Breast epithelium (tissue), 4 donors: Measurements from ENCODE around the gene ADAMTS4. TPM values are rescaled to one million over a fixed set of nuclear protein-coding genes. Genes with fewer than 3 reads are reported as not detected.

Experiments
- DNase-seq, 2 donors: peaks; one replicate each; pipeline ENCODE4 v3.0.0-alpha.2; 2019; ENCODE audit warnings: low spot score in 2 of 2
- H3K27ac ChIP-seq, 2 donors: fragments of 200-600 bp; sonication (generic) in 1 of 2; one replicate each; pipeline ENCODE4 v1.5.1; 2016 to 2019; ENCODE audit warnings: mild to moderate bottlenecking in 1 of 2
- H3K27me3 ChIP-seq, 2 donors: fragments of 200-600 bp; sonication (generic) in 1 of 2; one replicate each; pipeline versions ENCODE4 v1.5.1 to v1.6.0; 2017 to 2019; ENCODE audit warnings: control low read depth in 1 of 2, mild to moderate bottlenecking in 1 of 2
- H3K36me3 ChIP-seq: fragments of 200-600 bp; one replicate; pipeline ENCODE4 v1.5.1; 2019
- H3K4me1 ChIP-seq, 2 donors: fragments of 200-600 bp; sonication (generic); one replicate each; pipeline ENCODE4 v1.5.1; 2016 to 2019; ENCODE audit warnings: control low read depth in 1 of 2
- H3K4me3 ChIP-seq, 3 donors: fragments of 200-600 bp; sonication (generic); 1 replicate in 2 of 3; 2 replicates in 1 of 3; pipeline ENCODE4 v1.5.1; 2016 to 2019; ENCODE audit warnings: mild to moderate bottlenecking in 3 of 3, moderate library complexity in 2 of 3
- H3K9me3 ChIP-seq, 2 donors: fragments of 200-600 bp; sonication (generic) in 1 of 2; one replicate each; pipeline ENCODE4 v1.5.1; 2016 to 2019; ENCODE audit warnings: control low read depth in 1 of 2
- CTCF ChIP-seq, 3 donors: fragments of 450-650 bp; IDR thresholded peaks; one replicate each; pipeline ENCODE4 v1.5.1; 2016 to 2017; ENCODE audit warnings: antibody characterized with exemption in 3 of 3, mild to moderate bottlenecking in 3 of 3, moderate library complexity in 3 of 3
- POLR2A ChIP-seq: fragments of 450-650 bp; IDR thresholded peaks from one replicate; pipeline ENCODE4 v1.6.1; 2016; ENCODE audit warnings: antibody characterized with exemption, mild to moderate bottlenecking, moderate library complexity
- POLR2AphosphoS5 ChIP-seq, 3 donors: sonication (generic); formaldehyde crosslinking; IDR thresholded peaks; one replicate each; pipeline ENCODE4 v1.6.1; 2017; ENCODE audit warnings: antibody characterized with exemption in 3 of 3
- intact Hi-C: fragments of 100-400 bp; cut with DNase I; formaldehyde crosslinking; loops from one replicate; pipeline ENCODE4 v1.15.1; 2023; ENCODE audit warnings: low total_unique reads
- total RNA-seq, 3 donors: library from RNA; depleted of rRNA; stranded (reverse); fragments of >200 nt; gene quantifications; one replicate each; pipeline ENCODE4 v1.1.0, GENCODE V29; 2016

The ADAMTS4 gene
- total RNA-seq, 3 donors from 2014 or later, result 4.8 to 85.5 (median 24.6) TPM

DNA sequence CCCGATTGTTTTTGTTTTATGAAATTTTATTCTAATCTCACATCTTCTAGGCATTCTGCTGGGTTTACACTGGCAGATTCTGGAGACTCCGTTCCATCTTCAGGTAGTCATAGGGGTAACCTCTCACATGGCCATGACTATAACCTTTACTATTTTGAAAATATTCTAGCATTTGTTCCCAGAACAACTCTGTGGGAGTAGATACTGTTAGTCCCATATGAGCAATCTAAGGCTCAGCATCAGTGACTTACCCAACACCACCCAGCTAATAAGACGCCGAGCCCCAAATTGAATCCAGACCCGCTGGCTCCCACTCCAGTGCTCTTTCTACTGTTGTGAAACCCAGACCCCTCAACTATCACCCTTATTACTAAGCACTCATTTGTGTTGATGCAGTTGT is 9.8 kb downstream of the ADAMTS4 start:
- TF ChIP-seq POLR2A (no peak), POLR2AphosphoS5 (IDR thresholded peaks at IDR 0.05) (peak in 1 of 3 donors; percentile 64), CTCF (IDR thresholded peaks at IDR 0.05) (no peak)
- Histone ChIP-seq H3K4me1 (peaks cover 0 to 2% of the 10 kb centered on the region in 2 donors), H3K9me3 (no peaks in the 10 kb centered on the region), H3K27me3 (no peaks in the 10 kb centered on the region), H3K4me3 (no peak overlapping the region), H3K36me3 (no peaks in the 10 kb centered on the region), H3K27ac (peak overlapping the region; percentile 46 to 73)
- DNase-seq, result no peak
- intact Hi-C loops, result no loop called here

DNA sequence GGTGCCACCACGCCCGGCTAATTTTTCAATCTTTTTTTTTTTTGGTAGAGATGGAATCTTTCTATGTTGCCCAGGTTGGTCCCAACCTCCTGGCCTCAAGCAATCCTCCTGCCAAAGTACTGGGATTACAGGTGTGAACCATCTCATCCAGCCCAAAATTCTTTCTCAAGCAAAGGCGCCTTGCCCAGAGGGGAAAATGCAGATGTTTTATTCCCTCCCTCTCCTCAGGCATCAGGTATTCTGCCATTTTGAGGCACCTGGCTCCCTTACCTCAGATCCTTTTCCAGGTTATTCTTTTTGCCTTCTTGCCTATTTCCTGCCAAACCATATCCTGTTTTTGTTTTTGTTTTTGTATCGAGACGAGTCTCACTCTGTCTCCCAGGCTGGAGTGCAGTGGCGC is 10.5 kb downstream of the ADAMTS4 start:
- DNase-seq, result no peak
- TF ChIP-seq POLR2A (no peak), POLR2AphosphoS5 (IDR thresholded peaks at IDR 0.05) (no peak), CTCF (IDR thresholded peaks at IDR 0.05) (no peak)
- Histone ChIP-seq H3K4me1 (peaks cover 0 to under 1% of the 10 kb centered on the region in 2 donors), H3K27me3 (no peaks in the 10 kb centered on the region), H3K4me3 (no peak overlapping the region), H3K27ac (peak overlapping the region; percentile 13 to 54), H3K36me3 (no peaks in the 10 kb centered on the region), H3K9me3 (no peaks in the 10 kb centered on the region)
- intact Hi-C loops, result no loop called here

- Histone ChIP-seq H3K36me3 (no peaks in the 10 kb centered on the region), H3K4me1 (no peaks in the 10 kb centered on the region), H3K9me3 (no peaks in the 10 kb centered on the region), H3K27me3 (no peaks in the 10 kb centered on the region), H3K4me3 (no peak overlapping the region), H3K27ac (peak overlapping the region; percentile 64 to 78)
- intact Hi-C loops, result no loop called here
- TF ChIP-seq POLR2AphosphoS5 (IDR thresholded peaks at IDR 0.05), result no peak
- TF ChIP-seq CTCF (IDR thresholded peaks at IDR 0.05), result no peak
- no peak for TF ChIP-seq POLR2A
- DNase-seq, result no peak
Observed at GRCh38 chr1:161187311-161187710, 11.5 kb downstream of the ADAMTS4 start.

GRCh38 chr1:161185732-161186311 is 13.0 kb downstream of the ADAMTS4 start:
- H3K27me3 ChIP-seq, result no peaks in the 10 kb centered on the region
- TF ChIP-seq CTCF (IDR thresholded peaks at IDR 0.05) (no peak), POLR2A (no peak), POLR2AphosphoS5 (IDR thresholded peaks at IDR 0.05) (no peak)
- DNase-seq, result no peak
- no peak overlapping the region for H3K4me3 ChIP-seq
- no peaks in the 10 kb centered on the region for H3K36me3 ChIP-seq
- intact Hi-C loops, result no loop called here
- no peaks in the 10 kb centered on the region for H3K4me1 ChIP-seq
- peak overlapping the region; percentile 64 to 78 for H3K27ac ChIP-seq
- H3K9me3 ChIP-seq, result no peaks in the 10 kb centered on the region

GRCh38 chr1:161185282-161185682 is 13.6 kb downstream of the ADAMTS4 start:
- Histone ChIP-seq H3K9me3 (no peaks in the 10 kb centered on the region), H3K27me3 (no peaks in the 10 kb centered on the region), H3K4me1 (no peaks in the 10 kb centered on the region), H3K4me3 (no peak overlapping the region), H3K27ac (peak overlapping the region; percentile 64 to 78), H3K36me3 (no peaks in the 10 kb centered on the region)
- no peak for DNase-seq
- intact Hi-C loops, result no loop called here
- TF ChIP-seq CTCF (IDR thresholded peaks at IDR 0.05), result no peak
- TF ChIP-seq POLR2AphosphoS5 (IDR thresholded peaks at IDR 0.05), result peak in 1 of 3 donors; percentile 43
- no peak for TF ChIP-seq POLR2A
